Stimulated activated CD8-positive, alpha-beta memory T cell treated with anti-CD3 and anti-CD28 coated beads, Interleukin-12 subunit alpha, Interleukin-12 subunit beta, amount 100 ng/mL, for 4 hours (primary cell): ENCODE results near the gene RBMS1.

Experiments used
- DNase-seq: peaks from one replicate; pipeline ENCODE4 v3.0.0-alpha.2; 2020; ENCODE audit warnings: low read depth

RBMS1 gene

DNA sequence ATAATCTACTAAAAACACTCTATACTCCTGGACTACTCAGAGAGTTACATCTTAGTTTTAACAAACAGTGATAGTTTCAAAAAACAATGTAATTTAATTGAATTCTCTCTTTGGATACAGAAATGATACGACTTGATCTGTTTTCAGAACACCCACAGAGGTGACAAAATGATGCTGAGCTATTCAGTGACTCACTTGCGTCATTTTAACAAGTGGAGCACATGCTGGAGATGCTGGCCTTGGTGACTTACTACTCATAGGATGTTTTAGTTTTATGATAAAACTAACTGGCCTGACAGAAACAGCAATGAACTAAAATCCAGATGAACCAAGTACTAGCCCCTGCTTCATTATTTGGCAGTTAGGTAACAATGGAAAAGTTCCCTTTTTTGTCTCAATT lies 192.2 kb downstream of the RBMS1 start:
- DNase-seq: no peak

DNA sequence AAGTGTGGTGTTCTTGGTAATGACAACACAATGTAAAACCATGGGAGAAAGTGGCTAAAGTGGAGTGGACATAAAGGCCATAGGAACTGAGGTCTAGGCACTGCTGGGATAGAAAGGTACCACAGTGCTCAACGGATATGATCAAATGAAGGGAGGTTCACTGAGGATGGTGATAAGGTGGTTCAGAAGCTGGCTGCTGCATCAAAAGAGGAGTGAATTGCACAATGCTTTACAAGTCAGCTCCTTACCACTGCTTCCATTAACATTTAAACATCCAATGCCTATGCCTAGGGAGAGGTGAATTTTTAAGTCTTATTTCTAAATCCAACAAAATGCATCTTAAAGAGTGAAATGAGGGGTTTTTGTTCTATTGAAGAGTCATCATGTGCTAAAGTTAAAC lies 193.4 kb downstream of the RBMS1 start:
- no peak for DNase-seq

DNA sequence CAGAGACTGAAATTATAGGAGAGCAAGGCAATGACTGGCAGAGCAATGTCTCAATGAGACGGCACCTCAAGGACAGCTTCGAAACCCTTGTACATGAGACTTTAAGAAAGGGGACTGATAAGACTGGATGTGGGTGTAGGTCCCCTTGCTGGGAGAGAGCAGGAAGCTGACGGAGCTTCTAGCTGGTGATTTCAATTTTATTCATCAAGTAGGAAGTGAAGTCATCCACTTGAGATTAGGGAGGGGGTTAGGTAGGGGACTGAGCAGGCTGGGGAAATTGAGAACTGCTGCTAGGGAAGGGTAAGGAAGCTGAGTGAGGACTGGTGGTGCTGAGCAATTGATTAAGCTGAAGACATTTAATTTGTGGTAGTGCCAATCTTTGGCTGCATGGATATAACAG lies 194.1 kb downstream of the RBMS1 start:
- DNase-seq: no peak

DNA sequence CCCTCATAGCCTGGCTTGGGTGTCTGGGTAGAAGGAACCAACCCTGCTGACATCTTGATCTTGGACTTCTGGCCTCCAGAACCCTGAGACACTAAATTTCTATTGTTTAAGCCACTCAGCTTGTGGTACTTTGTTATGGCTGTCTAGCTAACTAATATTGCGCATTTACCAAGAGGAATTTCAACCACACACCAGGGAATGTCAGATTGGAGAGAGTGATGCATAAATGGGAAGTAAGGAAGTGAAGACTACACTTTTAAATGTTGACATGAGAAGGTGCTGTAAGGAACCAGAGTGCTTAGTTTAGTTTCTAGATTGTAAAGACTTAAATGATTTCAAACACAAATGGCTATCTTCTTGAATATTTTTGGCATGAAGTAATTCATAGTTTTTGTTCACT lies 194.6 kb downstream of the RBMS1 start:
- DNase-seq: no peak

DNA sequence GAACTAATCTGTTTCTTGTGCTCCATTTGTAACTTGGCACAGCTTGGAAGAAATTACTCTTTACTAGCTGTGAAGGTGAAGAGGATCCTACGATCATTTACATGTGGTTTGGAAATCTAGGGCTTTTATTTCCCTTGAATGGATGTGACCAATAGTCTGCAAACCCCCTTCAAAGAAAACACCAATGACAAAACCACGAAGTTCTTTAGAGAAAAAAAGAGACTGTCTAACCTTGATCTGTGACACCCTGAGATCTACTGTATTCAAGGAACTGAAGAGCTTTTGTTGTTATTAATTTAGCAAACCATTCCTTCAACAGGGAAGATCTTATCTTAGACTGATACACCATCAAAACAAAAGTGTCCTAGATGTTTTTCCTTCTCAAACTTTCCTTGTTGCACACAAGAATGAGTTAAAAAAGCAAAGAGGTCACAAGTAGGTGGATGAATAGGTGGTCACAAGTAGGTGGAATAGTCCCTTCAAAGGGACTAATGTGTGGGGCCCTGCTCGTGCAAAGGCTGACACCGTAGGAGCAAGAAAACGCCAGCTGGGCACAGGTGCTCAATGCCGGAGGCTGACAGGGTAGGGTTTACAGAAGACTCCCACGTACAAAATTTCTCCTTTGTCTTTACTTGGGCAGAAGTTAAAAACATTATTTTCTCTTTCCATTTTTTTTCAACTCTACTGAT lies 197.9 kb downstream of the RBMS1 start:
- DNase-seq: no peak

DNA sequence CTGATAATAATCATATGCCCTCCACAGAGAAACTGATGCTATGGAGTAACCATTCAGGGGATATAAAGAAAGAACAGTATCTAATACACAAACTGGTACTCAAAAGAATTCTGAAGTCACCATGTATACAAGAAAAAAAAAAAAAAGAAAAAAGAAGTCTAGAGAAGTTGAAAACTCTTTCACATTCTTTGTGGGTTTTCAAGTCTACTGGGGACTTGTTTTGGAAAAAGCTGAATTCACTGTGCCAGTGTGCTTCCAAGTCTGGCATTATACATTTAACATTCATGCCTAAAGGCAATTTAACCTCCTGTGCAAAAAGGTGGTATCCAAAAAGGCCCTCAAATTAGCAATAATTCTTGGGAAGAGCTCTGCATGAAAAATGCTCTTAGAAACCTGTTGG lies 198.7 kb downstream of the RBMS1 start:
- no peak for DNase-seq

DNA sequence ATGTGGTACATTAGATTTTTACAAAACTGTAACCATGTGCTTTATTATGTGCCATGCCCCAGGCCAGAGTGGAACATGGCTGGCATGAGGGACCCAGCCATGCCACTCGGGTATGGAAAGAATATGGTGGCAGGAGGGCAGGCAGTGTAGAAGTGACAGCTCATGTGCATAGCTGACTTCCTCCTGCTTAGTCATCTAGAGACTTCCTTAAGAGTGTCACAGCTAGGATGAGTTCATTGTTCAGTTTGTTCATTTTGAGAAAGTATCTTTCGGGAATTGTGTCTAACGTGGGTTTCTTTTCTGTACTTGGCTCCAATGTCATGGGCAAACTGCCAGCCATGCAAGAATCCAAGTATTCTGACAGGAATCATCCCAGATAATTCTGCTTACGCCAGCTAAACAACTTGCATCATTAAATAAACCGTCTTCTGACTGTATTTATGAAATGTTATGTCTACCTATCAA lies 199.2 kb downstream of the RBMS1 start:
- DNase-seq: no peak

DNA sequence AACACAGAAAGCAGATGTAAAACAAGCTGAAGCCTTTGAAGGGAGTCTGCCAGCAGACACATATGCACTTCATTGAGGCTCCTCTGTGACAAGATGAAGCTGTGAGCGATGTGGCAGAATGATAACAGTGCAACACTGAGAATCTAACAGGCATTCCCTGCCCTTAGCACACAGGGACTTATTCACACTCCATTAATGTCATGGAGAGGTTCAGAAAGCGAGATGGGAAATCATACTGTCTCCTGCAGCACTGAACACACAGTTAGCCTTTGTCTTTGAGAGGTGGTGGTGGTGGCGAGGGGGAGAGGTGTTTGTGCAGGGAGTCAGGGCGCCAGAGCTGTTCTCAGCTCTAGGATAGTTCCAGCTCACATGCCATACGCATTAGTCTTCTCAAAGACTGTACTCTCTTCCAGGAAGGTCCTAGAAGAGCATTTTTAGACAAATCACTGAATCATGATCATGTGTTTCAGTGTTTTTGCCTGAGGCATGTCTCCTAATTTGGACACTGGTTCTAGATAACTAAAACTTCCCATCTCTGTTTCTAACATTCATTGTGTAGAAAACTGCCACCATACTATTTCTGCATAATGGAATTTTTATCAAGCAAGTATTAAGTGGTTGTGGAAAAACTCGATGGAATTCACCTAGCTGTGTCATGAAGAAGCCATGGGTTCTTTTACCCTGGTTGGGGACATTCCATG lies 200.1 kb downstream of the RBMS1 start:
- DNase-seq: no peak

DNA sequence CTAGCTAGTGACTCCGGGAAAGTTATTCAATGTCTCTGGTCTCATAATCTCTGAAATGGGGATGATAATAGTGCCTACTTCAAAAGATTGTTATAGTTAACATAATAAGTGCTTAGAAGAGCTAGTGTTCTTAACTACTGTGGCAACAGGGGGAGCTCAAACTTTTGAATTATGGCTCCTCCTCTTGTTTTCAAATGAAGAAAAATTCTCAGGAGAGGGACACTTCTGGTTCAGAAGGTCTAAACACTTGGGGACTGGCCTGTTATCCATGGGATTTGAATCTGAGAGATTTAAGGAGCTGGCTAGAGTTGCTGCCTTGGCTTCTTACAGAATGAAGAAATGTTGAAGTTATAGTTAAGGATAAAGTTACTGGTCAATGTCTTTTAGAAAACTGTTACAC lies 201.4 kb downstream of the RBMS1 start:
- DNase-seq: no peak

DNA sequence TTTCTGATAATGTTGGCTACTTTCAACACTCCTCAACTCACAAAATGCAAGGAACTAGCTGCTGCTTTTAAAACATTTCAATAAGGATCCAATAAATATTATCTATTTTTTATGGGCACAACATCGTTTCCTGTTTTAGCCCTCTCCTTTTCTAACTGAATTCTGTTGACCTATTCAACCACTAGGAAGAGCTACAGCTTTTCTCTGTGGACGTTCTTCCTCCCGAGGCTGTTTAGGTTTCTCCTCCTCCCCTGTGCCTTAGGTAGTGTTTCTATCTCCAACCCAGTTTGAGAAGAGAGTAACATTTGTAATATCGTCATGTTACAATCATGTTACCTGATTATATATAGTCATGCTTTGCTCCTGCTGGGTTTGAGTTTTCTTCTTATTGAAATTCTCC lies 202.2 kb downstream of the RBMS1 start:
- DNase-seq: no peak

DNA sequence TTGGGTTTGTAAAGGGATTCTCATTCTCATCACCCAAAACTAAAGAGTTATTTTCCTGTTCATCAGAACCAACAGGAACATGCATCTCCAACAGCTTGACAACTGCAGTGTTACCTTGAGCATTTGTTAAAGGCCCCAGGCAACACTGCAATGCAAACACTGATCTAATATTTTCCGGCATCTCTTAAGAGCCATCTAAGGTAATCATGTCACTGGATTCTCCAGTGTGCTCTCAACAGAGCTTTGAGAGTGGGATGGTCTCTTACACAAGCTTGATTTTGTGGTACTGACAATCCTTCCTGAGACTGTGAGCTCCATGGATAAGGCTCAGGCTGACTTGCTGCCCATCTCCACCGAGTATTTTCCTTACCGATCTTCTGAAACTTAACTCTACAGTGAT lies 203.0 kb downstream of the RBMS1 start:
- no peak for DNase-seq

DNA sequence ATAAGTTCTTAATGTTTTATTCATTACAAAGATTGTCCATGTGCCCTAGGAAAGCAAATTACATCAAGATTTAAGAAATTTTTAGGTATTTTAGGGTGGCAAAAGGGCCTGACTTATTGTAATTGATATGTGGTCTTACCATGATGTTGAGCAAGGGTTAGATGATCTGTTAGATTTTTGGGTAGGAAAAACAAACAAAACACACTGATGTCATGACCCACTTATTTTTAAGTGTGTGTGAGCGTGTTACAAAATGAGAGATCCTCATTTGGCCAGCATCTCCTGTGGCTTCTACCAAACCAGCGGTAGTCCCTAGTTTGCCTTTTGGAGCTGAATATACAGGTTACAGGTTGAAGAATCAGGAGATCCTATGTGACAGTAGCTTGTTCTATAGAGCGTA lies 203.8 kb downstream of the RBMS1 start:
- no peak for DNase-seq

DNA sequence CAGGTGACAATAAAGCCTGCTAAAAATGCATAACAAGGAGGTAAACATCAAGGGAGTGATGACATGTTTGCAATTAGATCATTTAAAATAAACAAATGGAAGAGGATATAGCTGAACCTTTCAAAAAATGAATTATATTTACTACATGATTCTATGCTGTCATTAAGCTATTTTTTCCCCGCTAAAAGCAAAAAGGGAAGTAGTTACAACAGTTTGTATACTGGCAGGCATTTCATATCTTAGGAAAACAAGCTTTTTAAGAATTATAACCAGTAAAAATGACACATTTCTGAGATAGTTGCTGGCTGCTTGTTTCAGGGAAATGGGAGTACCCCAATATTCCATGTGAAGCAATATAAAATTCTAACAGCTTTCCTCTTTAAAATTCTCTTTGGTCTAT lies 204.5 kb downstream of the RBMS1 start:
- DNase-seq: no peak

DNA sequence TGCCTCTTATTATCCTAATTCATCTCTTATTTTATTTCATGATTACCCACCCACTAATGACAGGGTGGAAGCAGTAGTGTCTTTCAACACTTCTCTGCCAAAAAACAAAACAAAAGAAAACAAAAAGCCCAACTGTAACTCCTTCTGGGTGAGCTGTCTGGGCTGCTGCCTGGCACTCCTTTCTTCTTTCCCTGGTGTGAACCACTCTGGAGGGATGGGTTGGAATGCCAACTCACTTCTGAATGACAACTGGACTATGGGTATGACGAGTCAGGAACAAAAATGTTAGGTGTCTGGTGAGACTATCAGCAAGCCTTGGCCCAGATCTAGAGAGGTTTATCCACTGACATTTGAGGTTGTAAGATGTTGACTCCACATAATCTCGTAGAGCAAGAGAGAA lies 205.3 kb downstream of the RBMS1 start:
- DNase-seq: no peak

DNA sequence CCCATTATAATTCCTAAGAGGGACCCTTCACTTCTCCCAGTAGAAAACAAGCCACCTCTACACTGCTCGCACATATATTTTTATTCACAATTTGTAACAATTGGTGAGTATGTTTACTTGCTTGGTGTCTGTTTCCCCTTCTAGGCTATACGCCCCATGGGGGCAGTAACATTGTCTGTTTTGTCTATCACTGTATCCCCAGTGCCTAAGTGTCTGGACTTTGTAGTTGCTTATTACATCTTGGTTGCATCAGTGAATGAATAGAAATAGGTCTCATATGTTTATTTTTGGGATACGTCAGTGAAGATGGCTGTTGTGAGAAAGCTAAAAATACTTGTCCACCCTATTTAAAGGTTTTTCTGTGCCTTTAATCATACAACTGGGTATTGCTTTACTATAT lies 206.1 kb downstream of the RBMS1 start:
- no peak for DNase-seq

DNA sequence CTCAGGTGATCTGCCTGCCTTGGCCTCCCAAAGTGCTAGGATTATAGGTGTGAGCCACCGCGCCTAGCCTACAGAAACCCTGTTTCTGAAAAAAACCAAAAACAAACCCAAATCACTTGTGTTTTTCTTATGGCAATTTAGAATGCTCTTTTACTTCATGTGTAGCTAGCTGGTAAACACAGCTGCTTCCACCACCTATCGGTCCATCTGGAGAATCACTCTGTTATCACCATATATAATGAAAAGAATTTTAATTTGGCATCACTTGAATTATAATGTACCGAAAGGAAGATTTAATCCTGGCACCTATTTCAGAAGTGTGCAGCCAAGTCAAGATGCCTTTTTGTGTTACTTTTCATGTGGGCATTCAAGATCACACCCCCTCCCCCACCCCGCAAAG lies 207.1 kb downstream of the RBMS1 start:
- no peak for DNase-seq

DNA sequence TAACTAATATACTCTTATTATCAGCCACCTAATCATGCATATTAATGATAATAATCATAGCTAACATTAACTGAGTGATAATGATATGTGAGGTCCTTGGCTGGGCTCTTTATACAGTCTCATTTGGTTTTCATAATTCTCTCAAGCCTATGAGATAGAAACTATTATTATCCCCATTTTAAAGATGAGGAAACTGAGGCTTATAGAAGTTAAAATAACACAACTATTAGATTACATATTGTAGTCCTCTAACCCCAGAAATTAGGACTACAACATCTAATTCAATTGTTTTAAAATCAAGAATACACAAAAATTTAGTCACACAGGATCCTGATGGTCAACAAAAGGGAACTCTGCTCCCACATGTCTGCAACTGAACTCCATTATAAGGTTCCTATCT lies 209.9 kb downstream of the RBMS1 start:
- DNase-seq: no peak

DNA sequence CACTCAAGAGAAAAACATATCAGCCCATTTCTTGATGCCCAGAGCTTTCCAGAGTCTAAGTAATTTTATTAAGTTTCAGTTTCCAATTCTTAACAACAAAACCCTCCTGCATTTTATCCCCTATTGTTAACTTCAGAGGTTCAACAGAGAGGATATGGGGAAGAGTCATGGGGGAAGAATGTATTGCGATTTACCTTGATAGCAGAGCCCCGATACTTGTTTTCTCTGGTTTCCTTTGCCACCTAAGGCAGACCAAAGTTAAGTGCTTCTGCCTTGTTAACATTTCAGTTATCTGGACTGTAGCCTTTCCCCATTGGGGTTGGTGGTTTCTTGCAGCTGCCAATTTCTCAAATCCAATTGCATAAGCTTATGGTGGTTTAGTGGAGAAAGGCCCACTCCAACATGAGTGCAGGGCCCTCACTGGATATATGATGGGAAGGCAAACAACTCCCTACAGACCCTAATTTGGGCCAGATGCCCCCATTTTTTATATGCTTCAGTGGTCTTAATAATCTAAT lies 211.5 kb downstream of the RBMS1 start:
- no peak for DNase-seq

DNA sequence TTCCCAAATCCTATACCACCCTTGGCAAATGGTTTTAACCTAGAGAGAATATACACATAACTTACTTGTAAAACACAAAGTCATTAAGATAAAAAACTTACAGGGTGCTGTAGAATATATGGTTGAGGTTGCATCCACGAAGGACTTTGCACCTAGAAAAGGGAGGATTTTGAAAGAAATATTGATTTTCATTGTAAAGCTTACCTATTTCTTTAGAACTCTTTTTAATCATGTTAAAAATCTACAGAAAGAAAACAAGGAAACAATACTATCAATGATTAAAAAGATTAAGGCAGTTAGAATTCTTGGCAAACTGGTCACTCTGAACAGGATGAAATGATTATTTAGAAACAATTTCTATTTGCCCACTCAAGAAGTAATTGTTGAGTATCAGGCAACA lies 212.4 kb downstream of the RBMS1 start:
- no peak for DNase-seq

DNA sequence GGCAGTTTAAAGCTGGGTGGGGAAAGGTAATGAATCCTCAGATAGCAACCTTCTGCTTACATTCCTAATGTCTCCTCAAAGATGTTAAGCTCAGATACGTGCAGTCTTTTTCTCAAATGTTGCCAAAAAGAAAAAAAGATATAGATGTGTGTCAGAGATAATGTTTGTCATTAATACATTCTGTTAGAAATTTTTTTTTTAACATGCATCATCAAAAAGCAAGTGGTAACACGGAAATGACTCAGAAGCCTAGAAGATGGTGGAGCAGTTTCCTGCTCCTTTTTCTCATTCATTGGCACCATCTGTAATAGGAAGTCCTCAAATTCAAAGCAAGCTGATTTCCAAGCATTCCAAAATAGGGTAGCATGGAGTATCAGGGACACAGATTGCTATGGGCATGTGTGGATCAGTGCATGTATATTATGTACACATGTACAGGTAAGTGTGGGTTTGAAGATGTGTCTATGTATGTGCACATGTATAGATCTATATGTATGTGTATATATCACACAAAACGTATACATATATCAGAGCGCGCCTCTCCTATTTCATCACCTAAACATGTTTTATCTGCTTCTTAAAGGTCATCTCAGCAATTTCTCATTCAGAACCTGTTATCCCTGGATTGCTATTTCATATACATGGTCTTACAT lies 213.7 kb downstream of the RBMS1 start:
- DNase-seq: no peak

DNA sequence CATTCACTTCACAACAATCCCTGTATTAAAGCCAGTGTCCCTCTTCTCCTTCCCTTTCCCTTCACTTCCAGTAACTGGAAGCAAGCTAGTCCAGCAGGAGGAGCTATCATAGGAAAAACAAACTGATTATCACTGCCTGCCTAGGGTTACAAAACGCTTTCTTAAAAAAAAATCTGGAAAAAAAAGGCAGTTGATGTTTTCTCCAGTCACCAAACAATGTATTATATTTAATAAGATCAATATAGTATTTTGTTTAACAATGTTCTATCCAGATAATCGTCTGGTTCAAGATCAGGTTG lies 214.8 kb downstream of the RBMS1 start:
- no peak for DNase-seq

DNA sequence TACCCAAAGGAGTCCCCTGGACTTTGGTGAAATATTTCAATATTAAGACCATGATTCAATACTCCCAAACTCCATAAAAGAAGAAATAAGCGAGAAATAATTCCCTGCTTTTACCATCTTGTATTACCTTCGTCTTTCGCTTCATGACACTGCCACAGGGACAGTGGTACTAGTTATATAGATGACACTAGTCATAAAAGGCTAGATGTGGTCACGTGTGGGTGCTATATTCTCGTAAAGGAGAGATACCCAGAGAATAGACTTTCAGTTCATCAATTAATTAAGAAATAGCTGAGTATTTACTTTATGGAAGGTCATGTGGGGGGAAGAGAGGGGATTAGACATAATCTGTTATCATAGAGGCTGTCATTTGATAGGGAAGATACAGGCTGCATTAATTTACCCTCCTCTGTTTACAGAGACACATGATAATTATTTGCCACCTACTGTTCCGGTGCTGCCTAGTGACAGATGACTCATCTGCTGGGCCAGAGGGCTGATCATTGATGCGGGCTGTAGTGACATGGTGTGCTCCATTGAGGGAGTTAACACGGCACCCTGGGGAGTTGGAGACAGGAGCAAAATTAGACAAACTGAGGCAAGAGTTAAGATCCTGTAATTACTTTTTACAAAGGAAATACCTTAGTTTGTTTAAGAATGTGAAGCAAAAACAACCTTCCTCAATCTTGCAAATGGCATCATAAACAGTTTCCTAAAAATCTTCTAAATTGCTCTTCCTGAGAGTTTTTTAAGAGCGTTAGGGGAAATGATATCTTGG lies 215.3 kb downstream of the RBMS1 start:
- no peak for DNase-seq

DNA sequence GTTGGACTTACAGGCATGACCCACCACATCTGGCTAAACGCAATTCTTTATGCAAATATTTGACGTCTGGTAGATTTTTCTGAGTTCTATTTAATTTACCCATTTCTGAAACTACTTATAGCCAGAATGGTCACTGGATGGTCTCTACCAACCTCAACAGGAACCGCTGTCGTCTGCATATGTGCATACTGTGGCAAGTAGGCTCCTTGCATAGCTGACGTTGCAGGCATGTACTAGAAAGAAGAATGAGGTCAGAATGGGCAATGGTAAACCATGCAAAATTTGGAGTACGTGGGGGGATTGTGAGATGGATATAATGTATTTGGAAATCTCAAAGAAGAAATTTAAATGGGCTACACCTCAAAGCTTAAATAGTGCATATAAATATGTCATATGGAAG lies 216.5 kb downstream of the RBMS1 start:
- DNase-seq: no peak
